NCI-H774 (cell line): ENCODE data around the gene PDE10A.

ENCODE experiments used
- DNase-seq: peaks from one replicate; lab custom pipeline; 2025; lab: John Stamatoyannopoulos, UW

The PDE10A gene

GRCh38 chr6:165662749-165663376, at the start of gene PDE10A:
TSS of gene PDE10A (minus strand) at chr6:165663241. CDS start at chr6:165662811, 430 bp downstream.
- no peak for DNase-seq

GRCh38 chr6:165708985-165709576, 46.0 kb upstream of the PDE10A start:
- DNase-seq = no peak

- DNase-seq = no peak
Observed at GRCh38 chr6:165707067-165707853, 44.2 kb upstream of the PDE10A start.

- no peak for DNase-seq
Observed at GRCh38 chr6:165705941-165706340, 42.9 kb upstream of the PDE10A start.

- DNase-seq = no peak
Observed at GRCh38 chr6:165704045-165704748, 41.2 kb upstream of the PDE10A start.

GRCh38 chr6:165702669-165703068, 39.6 kb upstream of the PDE10A start:
- DNase-seq = no peak

- no peak for DNase-seq
Observed at GRCh38 chr6:165701564-165702354, 38.7 kb upstream of the PDE10A start.

- no peak for DNase-seq
Observed at GRCh38 chr6:165701005-165701404, 38.0 kb upstream of the PDE10A start.

- no peak for DNase-seq
Observed at GRCh38 chr6:165698868-165699267, 35.8 kb upstream of the PDE10A start.

GRCh38 chr6:165697171-165697570, 34.1 kb upstream of the PDE10A start:
- DNase-seq = no peak

- DNase-seq = no peak
Observed at GRCh38 chr6:165695722-165696515, 32.9 kb upstream of the PDE10A start.

- DNase-seq = no peak
Observed at GRCh38 chr6:165694296-165694695, 31.3 kb upstream of the PDE10A start.

GRCh38 chr6:165692106-165692653, 29.1 kb upstream of the PDE10A start:
- DNase-seq = no peak

GRCh38 chr6:165689699-165690098, 26.7 kb upstream of the PDE10A start:
- DNase-seq = no peak

- no peak for DNase-seq
Observed at GRCh38 chr6:165686596-165687365, 23.7 kb upstream of the PDE10A start.

GRCh38 chr6:165685302-165685701, 22.3 kb upstream of the PDE10A start:
- DNase-seq = no peak

GRCh38 chr6:165684333-165684732, 21.3 kb upstream of the PDE10A start:
- DNase-seq = no peak

- no peak for DNase-seq
Observed at GRCh38 chr6:165680975-165681374, 17.9 kb upstream of the PDE10A start.

- DNase-seq = no peak
Observed at GRCh38 chr6:165679326-165679725, 16.3 kb upstream of the PDE10A start.

- DNase-seq = no peak
Observed at GRCh38 chr6:165678904-165679303, 15.9 kb upstream of the PDE10A start.
